NCI-H345 treated with DMSO at 0.1 percent for 48 hours (cell line): Measurements from ENCODE around the gene CORO2A.
"Not testable (repeated sequence)": the region's sequence is repeated elsewhere in the genome, so short reads cannot be mapped to it uniquely, and the experiment has no call there.

Experiments
- DNase-seq: peaks from one replicate; lab custom pipeline; 2025; ENCODE audit not compliant: unreplicated experiment; lab: John Stamatoyannopoulos, UW

The CORO2A gene

GRCh38 chr9:98191671-98192502 lies 550 bp downstream of the CORO2A start:
- no peak for DNase-seq

GRCh38 chr9:98191181-98191608 lies 1.2 kb downstream of the CORO2A start:
- no peak for DNase-seq

- DNase-seq: no peak
Observed at GRCh38 chr9:98190757-98191105, 1.7 kb downstream of the CORO2A start.

- no peak for DNase-seq
Observed at GRCh38 chr9:98189412-98189811, 3.0 kb downstream of the CORO2A start.

GRCh38 chr9:98187926-98188325 lies 4.5 kb downstream of the CORO2A start:
- DNase-seq: no peak

GRCh38 chr9:98186236-98186635 lies 6.2 kb downstream of the CORO2A start:
- DNase-seq: no peak

- no peak for DNase-seq
Observed at GRCh38 chr9:98185611-98186171, 6.7 kb downstream of the CORO2A start.

- no peak for DNase-seq
Observed at GRCh38 chr9:98185021-98185567, 7.3 kb downstream of the CORO2A start.

GRCh38 chr9:98184326-98184725 lies 8.1 kb downstream of the CORO2A start:
- DNase-seq: no peak

GRCh38 chr9:98182889-98183599 lies 9.4 kb downstream of the CORO2A start:
- DNase-seq: no peak

GRCh38 chr9:98182069-98182820 lies 10.2 kb downstream of the CORO2A start:
- no peak for DNase-seq

GRCh38 chr9:98181746-98182068 lies 10.7 kb downstream of the CORO2A start:
- no peak for DNase-seq

- DNase-seq: no peak
Observed at GRCh38 chr9:98180996-98181395, 11.4 kb downstream of the CORO2A start.

- DNase-seq: no peak
Observed at GRCh38 chr9:98178874-98179850, 13.3 kb downstream of the CORO2A start.

GRCh38 chr9:98176391-98177259 lies 15.8 kb downstream of the CORO2A start:
- no peak for DNase-seq

GRCh38 chr9:98175762-98176161 lies 16.7 kb downstream of the CORO2A start:
- no peak for DNase-seq

GRCh38 chr9:98175028-98175569 lies 17.3 kb downstream of the CORO2A start:
- no peak for DNase-seq

GRCh38 chr9:98174502-98174918 lies 17.9 kb downstream of the CORO2A start:
- DNase-seq: not testable (repeated sequence)

- DNase-seq: no peak
Observed at GRCh38 chr9:98173181-98173580, 19.3 kb downstream of the CORO2A start.
